ENCODE measurements around the gene FBXO31.
A peak's percentile ranks its signal among the peaks of the same experiment; 100 is the strongest.

FBXO31 gene

GRCh38 chr16:87309620-87310525 is 73.7 kb downstream of the FBXO31 start:
- Histone ChIP-seq H3K36me3 (ENCODE audit: insufficient read depth, low read length) (no peaks in the 10 kb centered on the region), H3K27ac (ENCODE audit: low read depth, low read length) (no peak overlapping the region), H3K9me3 (ENCODE audit: low read length) (no peaks in the 10 kb centered on the region), H3K9ac (ENCODE audit: low read length) (no peak overlapping the region), H3K4me3 (ENCODE audit: low read depth in 1 of 2, low read length in 2 of 2) (no peak overlapping the region), H3K27me3 (ENCODE audit: control insufficient read depth in 1 of 2, insufficient read depth in 2 of 2, low read length in 2 of 2) (no peaks in the 10 kb centered on the region), H3K4me1 (ENCODE audit: insufficient read depth, low read length) (no peaks in the 10 kb centered on the region)

GRCh38 chr16:87308826-87309225 is 74.8 kb downstream of the FBXO31 start:
- no peaks in the 10 kb centered on the region for H3K4me1 ChIP-seq (ENCODE audit: insufficient read depth, low read length)
- no peaks in the 10 kb centered on the region for H3K9me3 ChIP-seq (ENCODE audit: low read length)
- H3K27ac ChIP-seq (ENCODE audit: low read depth, low read length) = no peak overlapping the region
- no peaks in the 10 kb centered on the region for H3K27me3 ChIP-seq (ENCODE audit: control insufficient read depth in 1 of 2, insufficient read depth in 2 of 2, low read length in 2 of 2)
- no peak overlapping the region for H3K4me3 ChIP-seq (ENCODE audit: low read depth in 1 of 2, low read length in 2 of 2)
- H3K36me3 ChIP-seq (ENCODE audit: insufficient read depth, low read length) = no peaks in the 10 kb centered on the region
- H3K9ac ChIP-seq (ENCODE audit: low read length) = no peak overlapping the region

GRCh38 chr16:87306516-87306915 is 77.1 kb downstream of the FBXO31 start:
- H3K27me3 ChIP-seq (ENCODE audit: control insufficient read depth in 1 of 2, insufficient read depth in 2 of 2, low read length in 2 of 2) = no peaks in the 10 kb centered on the region

GRCh38 chr16:87305505-87306391 is 77.8 kb downstream of the FBXO31 start:
- no peaks in the 10 kb centered on the region for H3K36me3 ChIP-seq (ENCODE audit: insufficient read depth, low read length)
- H3K27me3 ChIP-seq (ENCODE audit: control insufficient read depth in 1 of 2, insufficient read depth in 2 of 2, low read length in 2 of 2) = no peaks in the 10 kb centered on the region
- no peaks in the 10 kb centered on the region for H3K9me3 ChIP-seq (ENCODE audit: low read length)
- H3K4me1 ChIP-seq (ENCODE audit: insufficient read depth, low read length) = no peaks in the 10 kb centered on the region
- peak overlapping the region in 1 of 2 donors; percentile 35 for H3K4me3 ChIP-seq (ENCODE audit: low read depth in 1 of 2, low read length in 2 of 2)
- no peak overlapping the region for H3K9ac ChIP-seq (ENCODE audit: low read length)
- H3K27ac ChIP-seq (ENCODE audit: low read depth, low read length) = no peak overlapping the region

More at GRCh38 chr16:87306516-87306915, 77.1 kb downstream of the FBXO31 start:
- Histone ChIP-seq H3K4me1 (ENCODE audit: insufficient read depth, low read length) (no peaks in the 10 kb centered on the region), H3K4me3 (ENCODE audit: low read depth in 1 of 2, low read length in 2 of 2) (no peak overlapping the region), H3K9ac (ENCODE audit: low read length) (no peak overlapping the region), H3K27ac (ENCODE audit: low read depth, low read length) (no peak overlapping the region), H3K9me3 (ENCODE audit: low read length) (no peaks in the 10 kb centered on the region), H3K36me3 (ENCODE audit: insufficient read depth, low read length) (no peaks in the 10 kb centered on the region)

- H3K27me3 ChIP-seq (ENCODE audit: control insufficient read depth in 1 of 2, insufficient read depth in 2 of 2, low read length in 2 of 2) = no peaks in the 10 kb centered on the region
- no peak overlapping the region for H3K27ac ChIP-seq (ENCODE audit: low read depth, low read length)
- no peak overlapping the region for H3K9ac ChIP-seq (ENCODE audit: low read length)
- H3K4me3 ChIP-seq (ENCODE audit: low read depth in 1 of 2, low read length in 2 of 2) = no peak overlapping the region
- no peaks in the 10 kb centered on the region for H3K36me3 ChIP-seq (ENCODE audit: insufficient read depth, low read length)
- no peaks in the 10 kb centered on the region for H3K4me1 ChIP-seq (ENCODE audit: insufficient read depth, low read length)
- no peaks in the 10 kb centered on the region for H3K9me3 ChIP-seq (ENCODE audit: low read length)
Measured at GRCh38 chr16:87304951-87305350, 78.6 kb downstream of the FBXO31 start.

- no peak overlapping the region for H3K4me3 ChIP-seq (ENCODE audit: low read depth in 1 of 2, low read length in 2 of 2)
- no peak overlapping the region for H3K27ac ChIP-seq (ENCODE audit: low read depth, low read length)
- H3K36me3 ChIP-seq (ENCODE audit: insufficient read depth, low read length) = no peaks in the 10 kb centered on the region
- H3K9me3 ChIP-seq (ENCODE audit: low read length) = no peaks in the 10 kb centered on the region
- H3K27me3 ChIP-seq (ENCODE audit: control insufficient read depth in 1 of 2, insufficient read depth in 2 of 2, low read length in 2 of 2) = no peaks in the 10 kb centered on the region
- H3K4me1 ChIP-seq (ENCODE audit: insufficient read depth, low read length) = no peaks in the 10 kb centered on the region
- no peak overlapping the region for H3K9ac ChIP-seq (ENCODE audit: low read length)
Measured at GRCh38 chr16:87303962-87304521, 79.5 kb downstream of the FBXO31 start.

- H3K4me3 ChIP-seq (ENCODE audit: low read depth in 1 of 2, low read length in 2 of 2) = no peak overlapping the region
- H3K36me3 ChIP-seq (ENCODE audit: insufficient read depth, low read length) = no peaks in the 10 kb centered on the region
- no peak overlapping the region for H3K9ac ChIP-seq (ENCODE audit: low read length)
- H3K9me3 ChIP-seq (ENCODE audit: low read length) = no peaks in the 10 kb centered on the region
- H3K4me1 ChIP-seq (ENCODE audit: insufficient read depth, low read length) = no peaks in the 10 kb centered on the region
- no peaks in the 10 kb centered on the region for H3K27me3 ChIP-seq (ENCODE audit: control insufficient read depth in 1 of 2, insufficient read depth in 2 of 2, low read length in 2 of 2)
- no peak overlapping the region for H3K27ac ChIP-seq (ENCODE audit: low read depth, low read length)
Measured at GRCh38 chr16:87303431-87303930, 80.1 kb downstream of the FBXO31 start.

- no peak overlapping the region for H3K27ac ChIP-seq (ENCODE audit: low read depth, low read length)
- no peak overlapping the region for H3K4me3 ChIP-seq (ENCODE audit: low read depth in 1 of 2, low read length in 2 of 2)
- H3K36me3 ChIP-seq (ENCODE audit: insufficient read depth, low read length) = no peaks in the 10 kb centered on the region
- H3K9me3 ChIP-seq (ENCODE audit: low read length) = no peaks in the 10 kb centered on the region
- no peaks in the 10 kb centered on the region for H3K27me3 ChIP-seq (ENCODE audit: control insufficient read depth in 1 of 2, insufficient read depth in 2 of 2, low read length in 2 of 2)
- no peak overlapping the region for H3K9ac ChIP-seq (ENCODE audit: low read length)
- no peaks in the 10 kb centered on the region for H3K4me1 ChIP-seq (ENCODE audit: insufficient read depth, low read length)
Measured at GRCh38 chr16:87298857-87299465, 84.6 kb downstream of the FBXO31 start.

- Histone ChIP-seq H3K4me1 (ENCODE audit: insufficient read depth, low read length) (no peaks in the 10 kb centered on the region), H3K27me3 (ENCODE audit: control insufficient read depth in 1 of 2, insufficient read depth in 2 of 2, low read length in 2 of 2) (no peaks in the 10 kb centered on the region), H3K9ac (ENCODE audit: low read length) (no peak overlapping the region), H3K9me3 (ENCODE audit: low read length) (no peaks in the 10 kb centered on the region), H3K4me3 (ENCODE audit: low read depth in 1 of 2, low read length in 2 of 2) (no peak overlapping the region), H3K36me3 (ENCODE audit: insufficient read depth, low read length) (no peaks in the 10 kb centered on the region), H3K27ac (ENCODE audit: low read depth, low read length) (no peak overlapping the region)
Measured at GRCh38 chr16:87297918-87298631, 85.5 kb downstream of the FBXO31 start.

- Histone ChIP-seq H3K9me3 (ENCODE audit: low read length) (no peaks in the 10 kb centered on the region), H3K9ac (ENCODE audit: low read length) (no peak overlapping the region), H3K4me1 (ENCODE audit: insufficient read depth, low read length) (no peaks in the 10 kb centered on the region), H3K36me3 (ENCODE audit: insufficient read depth, low read length) (no peaks in the 10 kb centered on the region), H3K27me3 (ENCODE audit: control insufficient read depth in 1 of 2, insufficient read depth in 2 of 2, low read length in 2 of 2) (no peaks in the 10 kb centered on the region), H3K27ac (ENCODE audit: low read depth, low read length) (no peak overlapping the region), H3K4me3 (ENCODE audit: low read depth in 1 of 2, low read length in 2 of 2) (no peak overlapping the region)
Measured at GRCh38 chr16:87297407-87297806, 86.2 kb downstream of the FBXO31 start.

Data from muscle layer of colon (tissue), 2 donors.